Measurements from ENCODE around the gene NEBL. TPM values are rescaled to one million over a fixed set of nuclear protein-coding genes. Genes with fewer than 3 reads are reported as not detected.

NEBL gene
- total RNA-seq, 4 donors from 2014 or later: 52.0 to 100 (median 62.3) TPM

DNA sequence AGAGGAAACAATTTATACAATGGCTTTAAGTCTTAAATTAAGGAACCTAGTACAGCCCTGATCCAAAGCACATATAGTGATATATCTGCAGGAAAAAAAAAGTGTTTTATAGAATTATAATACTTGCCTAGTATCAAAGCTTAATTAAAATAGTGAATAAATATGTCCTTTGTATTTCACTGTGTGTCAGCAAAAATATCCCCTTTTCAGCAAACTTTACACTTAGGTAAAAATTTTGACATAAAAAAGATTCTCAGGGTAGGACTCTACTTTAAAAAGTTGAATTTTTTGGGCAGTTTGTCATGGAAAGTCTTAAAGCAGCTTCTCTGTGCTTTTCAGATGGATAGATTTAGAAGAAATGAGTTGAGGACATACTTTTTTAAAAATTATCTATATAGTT lies 12.7 kb upstream of the NEBL start:
- no peak for DNase-seq (ENCODE audit: low spot score in 2 of 2)
- no peak overlapping the region for H3K4me3 ChIP-seq (ENCODE audit: low read depth, poor library complexity, severe bottlenecking)
- no peak for TF ChIP-seq POLR2A (IDR thresholded peaks at IDR 0.05)
- TF ChIP-seq, protein P1, sequence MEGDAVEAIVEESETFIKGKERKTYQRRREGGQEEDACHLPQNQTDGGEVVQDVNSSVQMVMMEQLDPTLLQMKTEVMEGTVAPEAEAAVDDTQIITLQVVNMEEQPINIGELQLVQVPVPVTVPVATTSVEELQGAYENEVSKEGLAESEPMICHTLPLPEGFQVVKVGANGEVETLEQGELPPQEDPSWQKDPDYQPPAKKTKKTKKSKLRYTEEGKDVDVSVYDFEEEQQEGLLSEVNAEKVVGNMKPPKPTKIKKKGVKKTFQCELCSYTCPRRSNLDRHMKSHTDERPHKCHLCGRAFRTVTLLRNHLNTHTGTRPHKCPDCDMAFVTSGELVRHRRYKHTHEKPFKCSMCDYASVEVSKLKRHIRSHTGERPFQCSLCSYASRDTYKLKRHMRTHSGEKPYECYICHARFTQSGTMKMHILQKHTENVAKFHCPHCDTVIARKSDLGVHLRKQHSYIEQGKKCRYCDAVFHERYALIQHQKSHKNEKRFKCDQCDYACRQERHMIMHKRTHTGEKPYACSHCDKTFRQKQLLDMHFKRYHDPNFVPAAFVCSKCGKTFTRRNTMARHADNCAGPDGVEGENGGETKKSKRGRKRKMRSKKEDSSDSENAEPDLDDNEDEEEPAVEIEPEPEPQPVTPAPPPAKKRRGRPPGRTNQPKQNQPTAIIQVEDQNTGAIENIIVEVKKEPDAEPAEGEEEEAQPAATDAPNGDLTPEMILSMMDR (IDR thresholded peaks at IDR 0.05): no peak
- intact Hi-C loops (cut with DNase I; ENCODE audit: low total_unique reads): no loop called here

DNA sequence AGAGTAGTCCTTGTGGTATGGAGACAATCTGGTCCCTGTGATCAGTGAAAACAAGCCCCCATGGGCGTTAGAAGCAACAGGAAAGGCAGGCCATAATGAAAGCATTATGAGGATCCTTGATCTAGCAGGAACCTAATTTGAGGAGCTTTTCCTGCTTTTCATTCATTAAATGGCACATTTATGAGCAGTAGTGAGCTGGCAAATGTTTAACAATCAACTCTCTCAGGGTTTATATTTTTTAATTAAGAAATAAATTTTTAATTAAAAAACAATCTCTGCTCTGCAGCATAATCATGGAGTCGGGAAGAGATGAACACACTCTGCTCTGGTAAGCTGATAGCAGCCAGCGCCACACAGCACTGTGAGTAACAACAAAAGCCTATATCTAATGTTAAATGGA lies 11.3 kb upstream of the NEBL start:
- TF ChIP-seq, protein P1 (IDR thresholded peaks at IDR 0.05): no peak
- TF ChIP-seq POLR2A (IDR thresholded peaks at IDR 0.05): no peak
- WGBS, 2 donors: 77% methylated on average over 3 of the region's 3 CpGs
- intact Hi-C loops (cut with DNase I; ENCODE audit: low total_unique reads): no loop called here
- DNase-seq (ENCODE audit: low spot score in 2 of 2): no peak
- no peak overlapping the region for H3K4me3 ChIP-seq (ENCODE audit: low read depth, poor library complexity, severe bottlenecking)

DNA sequence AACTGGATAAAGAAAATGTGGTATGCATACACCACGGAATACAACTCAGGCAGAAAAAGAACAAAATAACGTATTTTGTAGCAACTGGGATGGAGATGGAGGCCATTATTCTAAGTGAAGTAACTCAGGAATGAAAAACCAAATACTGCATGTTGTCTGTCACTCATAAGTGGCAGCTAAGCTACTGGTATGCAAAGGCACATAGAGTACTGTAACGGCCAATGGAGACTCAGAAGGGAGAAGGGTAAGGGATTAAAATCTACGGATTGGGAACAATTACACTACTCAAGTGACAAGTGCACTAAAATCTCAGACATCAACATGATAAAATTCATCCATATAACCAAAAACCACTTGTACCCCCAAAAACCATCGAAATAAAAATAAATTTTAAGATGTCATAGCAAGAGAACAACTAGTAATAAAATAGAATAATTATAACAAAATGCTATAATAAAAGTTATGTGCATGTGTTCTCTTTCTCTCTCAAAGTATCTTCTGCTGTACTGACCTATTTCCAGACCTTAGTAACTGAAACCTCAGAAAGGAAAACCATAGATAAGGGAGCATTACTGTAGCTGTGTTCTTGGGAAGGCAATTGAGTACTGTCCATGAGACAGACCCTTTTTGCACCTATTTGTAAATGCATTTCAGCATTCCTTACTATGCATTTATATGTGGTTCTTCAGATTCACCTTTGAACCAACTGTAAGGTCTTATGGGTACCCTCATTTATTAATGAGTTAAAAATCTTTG lies 6.7 kb upstream of the NEBL start:
- 89 to 90% methylated on average over 5 of the region's 5 CpGs for WGBS, 2 donors
- no peak for DNase-seq (ENCODE audit: low spot score in 2 of 2)
- no peak overlapping the region for H3K4me3 ChIP-seq (ENCODE audit: low read depth, poor library complexity, severe bottlenecking)
- no peak for TF ChIP-seq POLR2A (IDR thresholded peaks at IDR 0.05)
- TF ChIP-seq, protein P1 (IDR thresholded peaks at IDR 0.05): no peak
- intact Hi-C loops (cut with DNase I; ENCODE audit: low total_unique reads): no loop called here

DNA sequence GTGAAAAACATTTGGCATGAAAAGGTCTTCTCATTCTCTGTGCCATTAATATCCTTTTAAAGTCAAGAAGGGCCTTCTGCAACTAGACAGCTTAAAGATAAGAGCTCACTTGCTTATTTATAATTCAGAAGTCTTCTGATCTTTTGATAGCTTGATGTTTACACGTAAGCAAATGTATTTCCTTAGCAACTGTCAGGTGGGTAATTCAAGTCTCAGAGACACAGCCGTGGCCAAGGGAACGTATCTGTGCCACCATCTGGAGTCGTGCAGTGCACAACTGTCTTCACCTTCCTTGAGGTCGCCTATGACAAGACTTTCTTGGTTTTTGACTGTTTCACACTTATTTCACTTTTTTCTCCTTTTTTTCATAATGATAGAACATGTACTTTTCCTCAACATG lies 4.0 kb upstream of the NEBL start:
- 55 to 69% methylated on average over 5 of the region's 5 CpGs for WGBS, 2 donors
- no peak overlapping the region for H3K4me3 ChIP-seq (ENCODE audit: low read depth, poor library complexity, severe bottlenecking)
- intact Hi-C loops (cut with DNase I; ENCODE audit: low total_unique reads): no loop called here
- DNase-seq (ENCODE audit: low spot score in 2 of 2): no peak
- TF ChIP-seq, protein P1 (IDR thresholded peaks at IDR 0.05): no peak
- no peak for TF ChIP-seq POLR2A (IDR thresholded peaks at IDR 0.05)

DNA sequence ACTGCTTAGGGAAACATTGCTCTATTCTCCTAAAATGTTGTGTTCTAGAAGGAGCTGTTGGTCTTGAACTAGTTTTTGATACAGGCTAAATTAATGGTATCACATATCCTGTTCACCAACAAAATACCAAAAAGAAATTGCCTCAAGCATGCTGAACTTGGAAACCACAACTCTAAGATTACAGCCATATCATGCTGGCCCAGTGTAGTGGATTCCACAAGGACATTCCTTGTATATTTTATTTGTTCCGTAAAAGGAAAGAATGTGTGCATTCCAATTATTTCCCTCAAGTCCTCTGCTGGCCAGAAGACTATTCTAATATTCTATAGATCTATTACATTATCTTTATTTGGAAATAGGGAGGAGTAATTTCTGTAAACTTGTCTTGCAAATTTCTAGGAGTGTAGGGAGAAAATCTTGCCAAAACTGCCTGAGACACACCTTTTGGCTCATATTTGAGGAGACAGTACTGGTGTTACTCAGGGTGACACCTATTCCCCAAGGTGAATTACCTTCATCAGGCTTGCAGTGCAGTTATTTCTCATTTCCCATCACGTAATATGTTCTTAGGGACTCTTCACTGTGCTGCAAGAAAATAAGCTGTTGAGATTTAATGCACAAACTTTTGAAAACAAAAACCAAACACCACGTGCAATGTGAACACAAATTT lies 1.9 kb upstream of the NEBL start:
- TF ChIP-seq POLR2A (IDR thresholded peaks at IDR 0.05): no peak
- TF ChIP-seq, protein P1 (IDR thresholded peaks at IDR 0.05): no peak
- DNase-seq (ENCODE audit: low spot score in 2 of 2): no peak
- H3K4me3 ChIP-seq (ENCODE audit: low read depth, poor library complexity, severe bottlenecking): no peak overlapping the region
- WGBS, 2 donors: 43 to 53% methylated on average over 3 of the region's 3 CpGs
- intact Hi-C loops (cut with DNase I; ENCODE audit: low total_unique reads): no loop called here
